NK-92 treated with Interleukin-12 subunit alpha and Interleukin-12 subunit beta, amount 100 ng/mL, for 24 hours (cell line): Measurements from ENCODE around the gene PAX5.

Source experiments
- DNase-seq: peaks from one replicate; lab custom pipeline; 2025; lab: John Stamatoyannopoulos, UW

Gene PAX5

DNA sequence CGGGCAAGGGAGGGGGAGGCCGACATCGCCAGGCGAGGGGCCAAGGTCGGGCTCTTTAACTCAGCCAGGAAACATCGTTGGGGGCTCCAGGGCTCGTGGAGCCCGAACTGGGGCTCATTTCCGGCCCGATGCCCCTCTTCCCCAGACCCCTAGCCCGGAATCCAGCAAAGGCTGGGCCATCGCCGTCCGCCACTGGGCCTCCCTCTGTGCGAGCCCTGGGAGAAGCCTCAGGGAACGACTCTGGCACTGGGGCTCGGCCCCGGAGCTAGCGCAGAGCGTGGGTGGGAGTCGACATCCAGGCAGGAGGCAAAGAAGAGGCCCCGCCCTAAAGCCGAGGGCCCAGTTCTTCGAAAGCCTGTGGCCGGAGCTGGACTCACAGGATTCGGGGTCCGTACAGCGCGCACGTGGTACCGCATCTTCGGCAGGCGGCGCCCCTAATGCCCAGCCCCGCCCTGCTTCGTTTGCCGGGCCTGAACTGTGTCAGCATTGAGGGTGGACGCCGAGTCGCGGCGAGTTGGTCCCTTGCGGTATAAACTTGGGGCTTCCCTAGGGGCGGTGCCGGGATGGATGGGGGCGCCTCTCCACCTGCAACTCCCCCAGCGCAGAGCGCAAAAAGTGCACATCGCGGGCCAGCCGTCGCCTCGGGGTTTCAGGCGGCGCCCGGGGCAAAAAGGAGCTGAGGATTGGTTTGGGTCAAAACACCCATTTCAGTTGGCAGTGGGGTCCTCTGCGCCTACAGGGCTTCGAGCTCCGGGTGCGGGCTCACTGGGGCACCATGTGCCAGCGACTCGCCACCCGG, 3.6 kb upstream of the PAX5 start:
- DNase-seq, result no peak

DNA sequence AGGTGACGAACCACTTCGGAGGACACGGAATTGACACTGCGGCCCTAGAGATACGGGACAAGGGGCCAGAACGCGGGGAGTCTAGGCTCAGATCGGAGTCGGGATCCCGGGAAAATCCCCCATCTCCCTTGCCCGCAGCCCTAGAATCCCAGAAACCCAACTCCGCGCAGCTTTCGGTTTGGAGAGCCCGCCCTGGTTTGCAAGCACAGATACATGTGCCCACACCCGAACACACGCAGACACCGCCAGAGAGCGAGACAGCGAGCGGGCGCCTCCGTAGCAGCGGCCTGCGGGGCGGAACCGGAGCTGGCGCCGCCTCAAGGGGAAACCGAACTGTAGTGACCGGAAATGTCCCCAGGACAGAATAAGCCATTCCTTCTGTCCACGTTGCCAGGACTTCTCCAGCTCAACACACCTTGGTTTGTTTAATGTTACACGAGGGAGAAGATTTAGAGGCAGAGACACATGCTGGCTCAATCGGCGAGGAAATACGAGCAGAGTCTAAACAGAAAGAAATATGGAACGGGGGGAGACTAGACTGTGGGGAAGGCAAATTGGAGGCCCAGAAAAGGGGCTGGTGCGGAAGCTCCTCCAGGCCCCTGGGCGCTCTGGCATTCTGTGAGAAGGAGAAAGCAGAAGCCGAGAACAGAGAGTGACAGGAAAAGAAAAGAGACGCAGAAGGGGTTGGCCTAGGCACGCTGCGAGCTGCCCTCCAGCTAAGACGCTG, 2.9 kb upstream of the PAX5 start:
- no peak for DNase-seq

GRCh38 chr9:37036371-37036775, 2.3 kb upstream of the PAX5 start:
- DNase-seq, result no peak

GRCh38 chr9:37035648-37036370, 1.7 kb upstream of the PAX5 start:
- DNase-seq, result no peak

DNA sequence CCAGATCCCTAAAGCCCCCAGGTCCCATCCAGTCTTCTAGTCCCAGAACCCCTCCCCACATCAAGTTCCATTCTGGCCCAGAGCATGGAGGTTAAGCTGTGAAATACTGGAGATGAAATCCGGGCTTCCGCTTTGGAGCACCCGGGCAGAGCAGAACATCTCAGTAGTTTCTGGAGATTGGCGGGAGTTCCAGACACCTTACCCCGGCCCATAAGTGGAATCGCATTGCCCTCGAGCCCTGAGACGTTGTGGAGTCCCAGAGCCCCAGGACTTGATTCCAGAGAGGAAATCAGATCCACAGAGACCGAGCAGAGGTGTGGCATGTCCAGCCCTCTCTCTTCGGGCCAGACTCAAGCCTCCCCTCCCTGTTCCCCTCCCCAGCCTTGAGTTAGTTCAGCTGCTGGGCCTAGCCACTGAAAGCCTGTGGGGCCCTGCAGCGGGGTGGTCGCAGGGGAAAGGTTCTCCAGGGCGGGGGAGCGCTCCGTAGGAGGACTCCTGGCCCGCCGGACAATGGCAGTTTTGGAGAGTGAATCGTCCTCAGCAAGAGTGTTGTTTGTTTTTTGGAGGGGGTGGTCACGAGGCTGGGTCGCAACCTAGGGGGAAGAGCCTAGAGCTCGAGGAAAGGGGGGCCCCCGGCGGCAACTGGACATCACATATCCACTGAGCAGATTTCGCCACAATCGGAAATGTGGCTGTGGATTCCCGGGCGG, 1.0 kb upstream of the PAX5 start:
- DNase-seq, result no peak

GRCh38 chr9:37034305-37034937, 353 bp upstream of the PAX5 start:
- DNase-seq, result no peak

- DNase-seq, result no peak
Measured at GRCh38 chr9:37033141-37033540, 927 bp downstream of the PAX5 start.

DNA sequence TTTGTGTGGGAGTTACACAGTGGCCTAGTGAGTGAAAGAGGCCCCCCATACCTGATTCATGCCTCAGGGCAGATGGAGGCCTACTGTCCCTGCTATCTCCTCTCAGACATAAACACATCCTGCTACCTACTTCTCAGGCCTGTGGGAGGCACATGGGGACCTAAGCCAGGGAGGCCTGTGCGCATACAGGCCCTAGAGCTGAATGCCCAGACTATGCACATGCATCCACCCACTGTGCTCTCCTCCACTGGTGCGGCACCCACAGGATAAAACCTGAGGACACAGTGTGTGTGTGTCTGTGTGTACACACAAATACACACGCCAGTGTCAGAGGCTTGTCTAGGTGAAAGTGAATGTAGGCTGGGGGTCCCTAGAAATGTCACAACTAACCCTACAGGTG, 1.4 kb downstream of the PAX5 start:
- no peak for DNase-seq

DNA sequence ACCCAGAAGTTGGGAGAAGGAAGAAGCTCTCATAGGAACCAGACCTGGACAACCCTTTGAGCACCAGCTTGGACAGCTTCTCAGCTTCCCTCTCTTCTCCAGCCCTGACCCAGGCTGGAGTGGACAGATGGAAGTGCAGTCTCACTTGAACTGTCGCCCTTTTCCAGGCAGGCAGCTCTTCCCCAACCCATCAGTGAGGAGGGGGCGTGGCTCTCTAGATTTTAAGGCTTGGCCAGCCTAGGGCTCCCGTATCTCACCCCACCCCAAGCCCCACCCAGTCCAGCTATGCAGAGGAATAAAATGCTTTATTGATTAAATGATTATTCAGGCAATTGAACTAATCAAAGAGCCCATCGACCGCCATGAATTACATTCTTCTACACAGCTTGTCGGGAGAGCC, 2.2 kb downstream of the PAX5 start:
- no peak for DNase-seq

DNA sequence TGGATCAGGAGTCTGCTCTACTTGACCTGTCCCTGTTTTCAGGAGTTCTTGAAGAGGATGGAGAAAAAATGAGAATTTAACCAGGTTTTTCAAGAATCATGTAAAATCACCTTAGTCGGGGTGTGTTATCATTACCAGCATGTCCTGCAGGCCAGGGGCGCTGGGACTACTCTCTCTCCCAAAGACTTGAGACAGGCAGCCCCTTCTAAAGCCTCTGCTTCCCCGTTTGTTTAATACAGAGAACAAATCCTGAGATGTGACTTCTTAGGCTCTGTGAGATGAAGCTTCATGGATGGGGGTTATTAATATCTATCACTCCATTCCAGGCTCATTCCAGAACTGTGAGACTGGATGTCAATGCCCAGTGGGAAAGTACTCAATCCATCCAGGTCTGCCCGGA, 3.0 kb downstream of the PAX5 start:
- DNase-seq, result no peak

- no peak for DNase-seq
Measured at GRCh38 chr9:37030611-37030939, 3.5 kb downstream of the PAX5 start.

DNA sequence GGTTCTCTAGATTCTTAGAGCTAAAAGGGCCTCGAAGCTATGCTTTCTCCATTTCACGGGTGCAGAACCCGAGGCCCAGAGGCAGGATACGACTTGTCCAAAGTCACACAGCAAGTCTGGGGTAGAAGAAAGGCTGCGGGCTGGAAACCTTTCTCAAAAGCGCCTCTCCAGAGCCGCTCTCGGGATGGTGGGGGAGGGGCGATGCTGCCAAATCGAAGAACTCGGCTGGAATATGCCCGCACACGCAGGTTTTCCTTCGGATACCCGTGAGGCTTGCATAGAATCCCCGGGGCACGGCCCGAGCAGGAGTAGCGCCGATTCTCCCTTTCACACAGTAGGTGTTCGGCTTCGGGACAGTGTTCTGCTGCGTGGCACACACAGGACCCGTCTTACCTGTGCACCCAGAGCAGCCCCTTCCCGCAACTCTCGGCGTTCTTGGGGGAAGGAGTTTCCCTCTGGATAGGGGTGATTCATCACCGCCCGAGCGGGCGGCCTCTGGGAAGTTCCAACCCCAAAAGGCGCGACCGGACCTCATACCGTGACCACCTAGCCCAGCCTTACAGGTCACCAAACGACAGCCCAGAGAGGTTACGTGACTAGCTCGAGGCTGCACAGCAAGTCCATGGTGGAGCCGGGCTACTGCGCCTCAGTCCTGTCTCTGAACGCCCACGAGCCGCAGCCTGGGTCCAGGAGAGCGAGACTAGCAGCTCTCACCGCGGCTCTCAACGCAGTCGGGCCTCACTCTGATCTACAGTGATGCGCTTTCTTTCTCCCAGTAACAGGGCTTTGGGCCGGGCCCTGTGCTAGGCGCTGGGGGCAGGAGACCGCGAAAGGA, 4.1 kb downstream of the PAX5 start:
- no peak for DNase-seq

- no peak for DNase-seq
Measured at GRCh38 chr9:37029304-37029775, 4.7 kb downstream of the PAX5 start.

DNA sequence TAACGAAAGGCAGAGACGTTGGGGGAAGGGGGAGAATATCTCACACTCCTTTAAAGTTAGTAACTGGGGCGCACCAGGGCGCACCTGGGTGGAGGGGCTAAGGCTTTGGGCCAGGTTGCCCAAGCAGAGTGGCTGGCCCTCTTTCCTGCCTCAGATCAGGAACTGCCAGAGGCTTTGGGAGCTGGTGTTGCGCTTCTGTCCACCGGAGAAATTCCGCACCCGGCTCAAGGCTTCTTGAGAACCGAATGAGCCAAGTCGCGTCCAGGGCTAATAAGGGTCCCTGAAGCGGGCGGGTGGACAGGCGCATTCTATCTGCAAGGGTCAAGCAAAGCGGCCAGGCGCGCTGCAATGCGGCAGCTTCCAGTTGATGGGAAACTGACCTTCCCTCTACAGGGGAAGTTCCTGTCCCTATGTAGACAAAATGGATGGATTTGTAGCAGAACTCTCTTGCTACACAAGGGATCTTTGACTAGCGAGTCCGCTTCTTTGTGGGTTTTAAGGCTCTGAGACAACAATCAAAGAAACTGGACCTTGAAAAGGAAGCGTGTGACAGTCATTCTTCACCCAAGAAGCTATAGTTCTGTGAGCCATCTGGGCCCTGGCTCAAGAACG, 5.5 kb downstream of the PAX5 start:
- no peak for DNase-seq

DNA sequence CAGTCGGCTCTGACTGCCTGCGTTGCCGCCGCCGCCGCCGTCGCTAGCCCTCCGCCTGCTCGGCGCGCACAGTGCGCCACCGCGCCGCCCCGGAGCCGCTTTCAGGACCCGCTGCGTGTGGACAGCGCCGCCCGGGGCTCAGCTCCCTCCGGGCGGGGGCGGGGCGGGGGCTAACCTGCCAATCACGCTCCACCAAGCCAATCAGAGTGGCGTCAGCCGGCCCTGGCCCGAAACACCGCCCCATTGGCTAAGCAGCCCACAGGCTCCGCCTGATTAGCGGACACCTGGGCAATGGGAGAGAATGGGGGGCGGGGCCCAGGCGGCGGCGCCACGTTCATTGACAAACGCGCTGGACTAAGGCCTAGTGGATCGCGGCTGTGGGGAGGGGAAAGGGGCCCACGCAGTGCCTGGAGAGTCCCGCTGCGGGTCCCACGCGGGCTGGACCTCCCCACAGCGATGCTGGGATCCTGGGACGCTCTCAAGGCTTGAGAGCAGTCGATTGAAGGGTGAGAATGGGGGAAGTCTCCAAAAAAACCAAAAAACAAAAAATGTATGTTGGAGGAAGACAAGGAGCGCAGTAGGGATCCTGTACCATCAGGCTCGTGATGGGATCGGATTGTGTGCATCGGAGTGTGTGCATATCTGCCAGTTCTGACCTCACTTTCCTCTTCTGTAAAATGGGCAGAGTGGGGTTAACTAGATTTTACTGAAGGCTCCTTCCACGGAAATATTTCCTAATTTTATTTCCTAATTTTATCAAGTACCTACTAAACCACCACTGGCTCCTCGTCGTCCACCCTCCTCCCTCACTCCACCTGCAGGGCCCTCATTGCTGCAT, 6.3 kb downstream of the PAX5 start:
- DNase-seq, result no peak

DNA sequence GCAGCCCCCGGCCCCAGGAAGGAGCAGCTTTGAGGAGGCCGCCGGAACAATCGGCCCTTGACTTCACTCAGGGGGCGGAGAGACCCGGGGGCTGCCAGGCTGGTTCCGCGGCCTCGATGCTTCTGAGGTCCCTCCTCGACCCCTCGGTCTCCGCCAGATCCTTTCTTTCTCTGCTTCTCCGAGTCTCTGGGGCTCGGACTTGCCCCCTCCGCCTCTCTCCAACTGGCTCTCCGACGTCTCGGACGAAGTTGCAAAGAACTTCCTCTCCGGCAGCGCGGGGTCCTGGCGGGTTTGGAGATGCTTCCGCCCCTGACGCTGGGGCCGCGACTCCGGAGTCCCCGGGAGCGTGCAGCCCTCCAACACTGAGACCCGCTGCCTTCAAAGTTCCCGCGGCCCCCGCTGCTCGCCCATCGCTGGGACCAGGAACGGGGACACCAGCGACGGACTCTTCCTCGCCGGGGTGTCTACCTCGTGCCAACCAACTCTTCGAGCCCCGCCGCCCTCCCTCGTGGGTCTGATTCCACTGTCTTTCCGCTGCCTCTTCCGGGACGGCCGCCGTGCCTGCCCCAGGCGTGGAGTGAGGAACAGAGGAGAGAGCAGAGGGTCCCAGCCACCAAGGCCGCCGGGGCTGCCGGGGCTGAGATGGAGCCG, 7.0 kb downstream of the PAX5 start:
- no peak for DNase-seq

- DNase-seq, result no peak
Measured at GRCh38 chr9:37026113-37026930, 7.7 kb downstream of the PAX5 start.

DNA sequence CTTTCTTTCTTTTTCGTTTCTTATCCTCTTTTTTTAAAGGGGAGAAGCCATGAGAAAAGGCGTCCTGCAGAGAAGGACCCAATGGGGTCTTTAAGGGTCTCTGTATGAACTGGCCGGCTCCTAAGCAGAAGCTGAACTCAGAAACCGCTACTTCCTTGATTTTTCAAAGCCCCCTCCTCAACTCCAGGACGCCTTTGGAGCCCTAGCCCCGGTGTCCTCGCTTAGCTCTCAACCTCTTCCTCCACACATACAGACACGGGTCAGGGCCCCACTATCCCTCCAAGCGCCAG, 8.3 kb downstream of the PAX5 start:
- DNase-seq, result no peak
